IPS DF 4.7 (cell line): ENCODE results near the gene TBRG1.

ENCODE experiments used
- DNase-seq: peaks from one replicate; pipeline ENCODE4 v3.0.0-alpha.2; 2013; ENCODE audit warnings: low spot score; ENCODE audit errors: extremely low read depth

TBRG1 gene

DNA sequence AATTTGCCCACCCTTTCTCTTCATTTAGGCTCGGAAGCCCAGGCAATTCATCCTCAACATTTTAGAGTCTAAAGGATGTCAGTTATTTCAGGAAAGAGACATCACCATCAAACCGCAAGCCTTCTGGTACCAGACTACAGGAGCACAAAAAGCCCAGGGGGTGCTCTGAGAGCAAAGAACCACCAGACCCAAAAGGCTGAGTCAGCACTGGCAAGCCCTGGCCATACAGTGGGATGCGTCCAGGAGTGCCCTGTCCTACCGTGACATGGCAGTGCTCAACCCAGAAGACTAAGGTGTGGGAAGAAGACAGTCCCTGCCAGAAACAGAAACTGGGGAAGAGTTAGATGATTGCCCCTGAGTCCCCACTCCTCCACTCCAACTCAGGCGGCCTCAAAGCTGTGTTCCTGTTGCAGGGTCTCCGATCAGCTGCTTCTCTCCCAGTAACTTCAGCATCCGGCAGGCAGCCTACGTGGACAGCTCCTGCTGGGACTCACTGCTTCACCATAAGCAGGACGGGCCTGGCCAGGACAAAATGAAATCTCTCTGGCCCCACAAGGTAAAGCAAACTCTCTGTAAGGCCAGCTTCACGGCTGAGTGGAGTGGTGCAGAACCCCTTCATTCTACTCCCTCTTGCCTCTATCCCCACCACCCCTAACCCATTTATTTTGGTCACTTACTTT, 10.0 kb upstream of the TBRG1 start:
- no peak for DNase-seq

DNA sequence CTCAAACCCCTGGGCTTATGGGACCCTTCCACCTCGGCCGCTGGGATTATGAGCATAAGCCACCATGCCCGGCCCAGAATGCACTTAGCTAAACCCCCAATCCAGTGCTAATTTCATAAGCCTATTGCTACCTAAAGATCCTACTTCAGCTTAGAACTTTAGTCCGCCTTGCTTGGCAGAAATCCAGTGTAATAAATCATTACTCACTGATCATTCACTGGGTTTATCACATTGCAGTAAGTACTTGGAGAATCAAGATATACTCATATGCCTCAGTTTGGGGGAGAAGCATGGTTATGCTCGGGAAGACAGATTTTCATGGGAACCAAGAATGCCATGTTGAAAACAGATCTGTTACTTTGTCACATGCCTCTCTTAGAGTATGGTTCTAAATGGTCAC, 3.8 kb upstream of the TBRG1 start:
- no peak for DNase-seq

DNA sequence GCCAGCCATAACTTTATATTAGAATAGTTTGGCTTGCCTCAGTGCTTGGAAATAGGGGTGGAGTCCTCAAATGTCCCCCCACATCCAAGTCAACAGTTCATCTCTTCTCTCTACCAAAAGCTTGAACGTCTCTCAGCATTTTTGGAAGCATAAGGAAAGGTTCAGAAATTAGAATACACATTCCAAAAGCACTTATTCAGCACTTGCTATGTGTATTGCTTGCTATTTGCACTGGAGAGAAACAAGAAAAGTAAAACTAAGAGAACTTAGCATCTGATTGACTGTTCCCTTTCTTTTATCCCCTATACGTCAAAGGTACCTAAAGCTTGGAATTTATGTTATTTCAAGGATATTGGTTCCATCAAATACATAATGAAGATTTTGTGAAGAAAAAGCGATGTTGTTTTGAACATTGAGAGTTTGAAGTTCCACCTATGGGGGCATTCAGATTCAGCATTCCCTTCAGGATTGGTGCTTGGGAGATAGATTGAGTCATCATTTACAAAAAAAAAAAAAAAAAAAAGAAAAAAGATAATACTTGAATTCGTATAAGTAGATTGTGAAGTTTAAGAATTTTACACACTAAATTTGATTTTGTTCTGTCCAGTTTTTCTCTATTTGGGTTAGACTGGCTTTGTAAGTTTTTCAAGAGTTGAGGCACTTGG, 1.3 kb downstream of the TBRG1 start:
- no peak for DNase-seq

DNA sequence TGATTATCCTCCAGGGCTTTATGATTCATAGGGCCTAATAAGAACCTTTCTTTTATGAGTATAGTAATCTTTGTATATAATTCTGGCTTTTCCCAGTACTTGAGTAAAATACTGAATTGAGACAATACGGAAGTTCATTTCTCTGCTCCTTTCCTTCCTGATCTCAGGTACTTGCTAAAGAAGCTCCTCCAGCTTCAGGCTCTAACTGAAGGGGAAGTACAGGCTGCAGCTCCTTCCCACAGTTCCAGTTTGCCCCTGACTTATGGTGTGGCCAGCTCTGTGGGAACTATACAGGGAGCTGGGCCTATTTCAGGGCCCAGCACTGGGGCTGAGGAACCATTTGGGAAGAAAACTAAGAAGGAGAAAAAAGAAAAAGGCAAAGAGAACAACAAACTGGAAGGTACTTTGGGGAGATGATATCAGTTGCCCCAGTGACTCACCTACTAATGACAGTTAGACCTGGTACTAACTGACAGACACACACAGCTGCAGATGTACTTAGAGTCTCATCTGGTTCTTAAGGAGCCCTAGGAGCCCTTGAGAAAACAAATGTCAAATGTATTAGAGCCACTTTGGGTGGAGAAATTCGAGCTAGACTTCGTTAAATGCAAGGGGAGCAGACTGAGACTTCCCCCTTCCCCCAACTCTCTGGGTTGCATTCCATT, 3.0 kb downstream of the TBRG1 start:
- no peak for DNase-seq

DNA sequence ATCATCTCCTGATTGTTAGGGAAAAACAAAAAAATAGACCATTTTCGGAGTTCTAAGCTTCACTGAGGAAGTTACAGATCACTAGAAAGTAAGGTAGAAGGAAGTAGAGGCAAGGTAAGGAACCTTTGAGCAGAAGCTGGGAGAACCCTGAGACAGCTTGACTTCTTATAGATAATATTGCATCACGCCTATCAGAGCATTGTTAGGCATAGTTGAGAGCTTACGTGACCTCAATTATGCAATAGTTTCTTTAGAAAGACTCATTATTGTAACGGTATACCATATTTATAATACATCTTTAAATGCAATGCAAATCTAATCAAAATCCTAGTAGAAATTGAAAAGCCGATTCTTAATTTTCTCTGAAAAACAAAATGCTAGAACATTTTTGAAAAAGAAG, 4.9 kb downstream of the TBRG1 start:
- DNase-seq, result no peak

DNA sequence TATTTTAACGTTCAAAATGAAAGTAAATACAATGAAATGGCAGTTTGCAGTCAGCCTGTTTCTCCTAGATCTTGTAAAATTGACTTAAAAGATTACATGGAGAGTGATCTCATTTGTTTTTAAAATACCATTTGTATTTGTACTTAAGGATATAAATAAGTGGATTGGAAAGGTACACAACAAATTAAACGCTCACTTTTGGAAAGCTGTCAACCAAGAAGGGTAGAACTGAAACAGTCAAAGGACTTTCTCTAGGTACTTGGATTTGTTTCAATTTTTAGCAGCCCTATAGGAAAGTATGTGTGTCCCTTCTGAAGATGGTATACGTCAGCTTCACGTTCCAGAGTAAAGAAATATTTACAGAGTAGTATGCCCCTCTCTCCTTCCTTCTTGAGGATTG, 7.3 kb downstream of the TBRG1 start:
- DNase-seq, result no peak

DNA sequence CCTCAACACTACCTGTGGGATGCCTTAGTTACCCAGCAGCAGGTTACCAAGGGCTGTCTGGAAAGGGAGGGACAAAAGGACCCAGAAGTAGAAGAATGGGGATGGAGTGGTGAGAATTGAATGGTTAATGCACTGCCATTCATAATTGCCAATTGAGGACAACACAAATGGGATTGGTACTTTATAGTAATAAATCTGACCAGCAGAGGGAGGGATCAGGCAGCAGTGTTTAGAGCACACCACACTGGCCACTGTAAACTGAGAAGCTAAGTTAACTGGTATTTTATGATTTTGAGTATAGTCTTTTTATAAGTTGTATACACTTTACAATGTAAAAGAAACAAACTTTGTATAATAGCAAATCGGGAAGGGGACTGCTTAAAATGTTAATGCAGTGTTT, 10.7 kb downstream of the TBRG1 start:
- DNase-seq, result no peak

DNA sequence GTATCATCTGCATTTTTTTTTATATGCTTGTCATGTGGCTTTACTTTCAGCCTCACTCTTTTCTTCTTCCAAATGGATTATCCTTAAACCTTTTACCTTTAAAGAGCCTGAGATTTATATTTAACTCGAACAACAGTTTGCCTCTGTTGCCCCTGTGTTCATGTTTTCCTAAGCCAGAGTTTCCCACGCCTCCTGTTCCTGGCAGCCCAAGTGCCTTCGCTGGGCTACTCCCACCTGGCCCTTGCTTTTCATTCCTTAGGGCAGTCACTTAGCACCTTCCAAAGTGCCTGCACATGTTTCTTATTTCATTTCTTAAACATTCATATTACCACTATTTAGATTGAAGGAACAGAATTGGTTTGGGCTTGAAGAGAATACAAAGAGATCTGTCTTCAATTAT, 13.3 kb downstream of the TBRG1 start:
- no peak for DNase-seq

DNA sequence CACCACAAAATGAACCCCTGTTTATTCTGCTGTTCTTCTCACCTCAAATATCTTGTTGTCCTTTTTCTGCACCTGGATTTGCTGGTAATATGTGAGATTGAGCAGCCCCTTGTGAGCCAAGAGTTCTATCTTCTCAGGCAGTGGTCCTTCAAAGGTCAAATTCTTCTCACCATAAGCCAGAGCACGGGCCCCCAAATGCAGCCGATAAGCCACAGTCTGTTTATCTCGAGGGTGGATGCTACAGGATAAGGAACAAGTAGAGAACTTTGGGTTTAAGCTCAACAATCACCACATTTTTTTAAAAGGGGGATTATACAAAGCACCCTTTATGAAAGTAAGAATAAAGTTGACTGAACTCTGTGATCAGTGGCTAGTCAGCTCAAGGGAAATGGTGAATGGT, 15.8 kb downstream of the TBRG1 start:
- DNase-seq, result no peak

DNA sequence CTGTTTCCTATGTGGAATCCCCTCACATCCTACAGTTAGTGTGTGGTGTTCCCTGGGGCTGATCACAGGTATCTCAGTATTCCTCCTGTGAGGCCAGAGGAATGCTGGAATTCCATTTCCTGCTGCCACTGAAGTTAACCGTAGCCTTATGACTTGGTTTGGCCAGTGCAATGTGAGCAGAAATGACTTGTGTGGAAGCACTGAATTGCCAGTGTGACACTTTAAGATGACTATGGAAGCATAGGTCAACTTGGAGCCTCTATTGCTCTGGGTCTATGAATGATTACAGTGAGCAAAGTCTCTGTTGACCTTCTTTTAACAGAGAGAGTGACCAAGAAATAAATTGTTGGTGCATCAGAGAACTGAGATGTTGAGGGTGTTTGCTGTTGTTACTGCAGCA, 16.5 kb downstream of the TBRG1 start:
- DNase-seq, result no peak

DNA sequence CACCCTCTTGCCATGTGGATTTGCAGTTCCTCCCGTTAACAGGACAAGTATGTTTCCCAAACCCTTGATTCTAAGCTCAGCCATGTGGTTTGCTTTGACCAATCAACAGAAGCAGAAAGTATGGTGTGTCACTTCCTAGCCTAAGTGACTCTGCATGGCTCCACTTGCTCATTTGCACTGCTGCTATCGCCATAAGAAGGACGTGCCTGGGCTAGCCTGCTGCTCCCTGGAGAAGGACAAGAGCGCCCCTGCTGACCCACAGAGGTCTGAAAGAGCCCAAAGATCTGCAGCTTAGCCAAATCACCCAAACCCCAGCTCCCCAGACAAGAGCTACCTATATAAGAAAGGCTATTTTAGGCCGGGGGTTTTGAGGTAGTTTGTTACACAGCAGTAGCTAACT, 18.0 kb downstream of the TBRG1 start:
- no peak for DNase-seq

DNA sequence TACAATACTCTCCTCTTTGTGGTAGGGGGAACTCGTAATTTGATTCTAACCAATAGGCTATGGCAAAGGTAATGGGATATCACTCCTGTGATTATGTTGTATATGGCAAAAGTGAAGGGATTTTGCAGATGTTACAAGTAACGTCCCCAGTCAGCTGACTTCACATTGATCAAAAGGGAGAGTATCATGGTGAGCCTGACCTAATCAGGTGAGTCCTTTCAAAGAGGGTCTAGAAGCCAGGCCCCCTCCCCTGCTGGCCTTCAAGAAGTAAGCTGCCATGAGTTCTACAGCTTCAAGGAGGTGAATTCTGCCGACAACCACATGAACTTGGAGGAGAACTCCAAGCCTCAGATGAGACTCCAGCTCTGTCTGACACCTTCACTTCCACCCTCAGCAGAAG, 20.0 kb downstream of the TBRG1 start:
- DNase-seq, result no peak

DNA sequence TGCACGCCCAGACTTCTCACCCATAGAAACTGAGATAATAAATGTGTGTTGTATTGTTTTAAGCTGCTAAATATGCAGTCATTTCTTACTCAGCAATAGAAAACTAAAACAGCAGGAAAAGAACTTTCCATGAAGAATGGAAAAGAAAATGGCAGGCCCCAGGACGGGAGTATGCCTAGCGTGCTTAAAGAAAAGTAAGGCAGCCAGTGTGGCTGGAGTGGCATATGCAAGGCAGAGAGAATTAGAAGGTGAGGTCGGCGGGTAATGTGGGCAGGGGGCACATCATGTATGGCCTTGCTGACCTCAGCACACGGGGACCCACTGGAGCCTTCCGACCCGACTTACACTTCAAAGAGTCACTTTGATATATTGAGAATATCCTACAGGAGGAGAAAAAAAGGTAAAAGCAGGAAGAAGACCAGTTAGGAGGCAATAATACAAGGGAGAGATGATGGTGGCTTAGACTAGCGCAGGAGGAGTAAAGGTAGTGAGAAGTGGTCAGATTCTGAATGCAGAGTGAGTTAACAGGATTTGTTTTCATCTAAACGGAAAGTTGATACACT, 20.5 kb downstream of the TBRG1 start:
- no peak for DNase-seq

DNA sequence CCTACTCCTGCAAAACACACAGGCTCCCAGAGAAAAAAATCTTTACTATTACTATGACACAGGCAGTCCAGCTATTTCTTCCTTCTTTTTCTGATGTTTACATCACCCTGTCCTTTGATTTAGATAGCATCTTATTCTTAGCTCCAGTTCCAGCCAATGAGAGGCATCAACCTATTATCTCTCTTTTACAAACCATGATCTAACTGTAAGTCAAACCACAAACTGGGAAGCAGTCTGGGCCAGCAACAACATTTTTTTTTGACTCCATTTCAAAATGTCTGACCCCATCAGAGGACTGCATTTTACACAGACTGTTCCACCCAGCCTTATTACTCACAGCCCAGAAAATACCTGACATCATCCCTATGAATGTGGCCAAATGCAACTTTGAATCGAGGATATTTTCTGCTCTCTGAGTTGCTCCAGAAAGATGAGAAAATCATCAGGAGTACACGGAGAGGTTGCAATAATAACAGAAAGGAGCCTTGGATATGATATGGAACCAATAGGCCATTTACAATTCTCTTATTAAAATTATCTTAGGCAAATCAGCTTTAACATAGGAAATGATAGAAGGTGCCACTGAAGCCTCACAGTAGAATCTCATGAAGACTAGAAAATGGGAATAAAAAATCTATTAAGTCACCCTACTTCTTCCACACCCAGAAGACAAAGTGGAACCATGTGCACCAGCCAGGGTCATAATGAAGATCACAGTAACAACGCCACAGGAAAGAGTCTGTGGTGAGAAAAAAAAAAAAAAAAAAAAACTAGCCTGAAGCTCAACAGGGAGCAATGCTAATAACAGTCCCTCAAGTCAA, 21.2 kb downstream of the TBRG1 start:
- no peak for DNase-seq

DNA sequence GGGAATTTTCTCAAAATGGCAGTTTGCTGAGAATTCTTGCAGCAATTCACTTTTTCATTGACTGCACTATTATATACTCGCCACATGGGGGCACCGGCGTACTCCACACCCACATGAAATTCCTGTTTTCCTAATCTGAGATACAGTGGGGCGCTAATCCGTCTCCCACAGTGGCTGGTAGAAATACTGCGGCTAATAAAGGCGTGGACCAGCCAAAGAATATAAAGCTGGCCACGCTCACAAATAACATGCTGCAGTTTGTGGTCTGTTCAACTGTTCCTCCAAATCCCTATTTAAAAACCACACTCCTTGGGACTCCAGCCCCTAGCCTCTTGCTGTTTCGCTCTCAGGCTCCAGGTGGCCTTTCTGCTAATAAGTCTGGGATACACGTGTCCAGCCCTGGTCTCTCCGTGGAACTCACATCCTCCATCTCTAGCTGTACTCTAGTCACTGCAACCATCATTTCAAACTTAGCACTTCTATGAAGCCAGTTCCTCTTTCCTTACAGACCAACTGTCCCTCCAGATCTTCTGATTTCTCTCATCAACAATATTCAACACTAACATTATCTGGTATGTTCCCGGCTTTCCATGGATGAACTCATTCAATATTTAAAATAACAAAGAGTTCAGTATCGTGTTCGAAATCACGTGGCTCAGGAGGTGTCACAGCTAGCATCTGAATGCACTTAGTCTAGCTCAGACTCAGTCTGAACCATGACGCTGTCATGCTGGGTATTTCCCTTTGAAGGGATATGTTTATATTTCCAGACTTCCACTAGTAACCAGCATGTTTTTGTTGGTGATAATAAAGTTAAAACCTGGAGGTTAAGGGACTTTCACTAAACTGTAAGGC, 22.0 kb downstream of the TBRG1 start:
- DNase-seq, result no peak

DNA sequence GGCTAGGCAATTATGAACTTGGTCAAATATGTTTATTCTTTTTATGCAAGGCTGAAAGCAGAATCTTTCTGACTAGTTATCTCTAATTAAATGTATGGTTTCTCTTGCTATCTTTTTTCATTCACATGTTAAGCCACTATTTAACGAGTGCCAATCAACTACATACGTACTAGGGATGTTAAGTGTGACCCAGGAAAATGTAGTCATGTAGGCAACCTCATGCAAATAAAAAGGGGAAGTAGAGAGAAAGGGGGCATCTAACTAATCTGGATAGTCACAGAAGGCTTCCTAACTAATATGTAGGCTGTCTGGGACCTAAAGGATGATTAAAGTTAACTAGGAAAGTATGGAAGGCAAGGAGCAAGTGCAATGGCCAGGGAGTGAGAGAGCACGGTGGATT, 23.5 kb downstream of the TBRG1 start:
- DNase-seq, result no peak

DNA sequence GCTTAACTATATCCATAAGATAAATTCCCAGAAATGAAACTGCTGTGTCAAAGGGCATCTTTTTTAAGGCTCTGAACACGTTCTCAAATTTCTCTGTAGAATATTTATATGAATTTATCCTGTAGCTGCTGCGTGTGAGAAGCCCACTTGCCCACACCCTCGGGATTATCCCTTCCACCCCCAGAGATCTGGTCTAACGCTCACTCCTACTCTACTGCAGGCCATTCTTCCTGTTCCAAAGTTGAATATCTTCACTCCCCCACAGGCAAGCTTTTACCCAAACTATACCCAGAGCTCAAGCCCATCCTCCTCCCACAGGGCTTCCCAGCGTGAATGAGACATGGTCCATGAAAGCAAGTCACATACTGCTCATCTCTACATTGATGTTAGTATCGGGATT, 25.9 kb downstream of the TBRG1 start:
- no peak for DNase-seq

DNA sequence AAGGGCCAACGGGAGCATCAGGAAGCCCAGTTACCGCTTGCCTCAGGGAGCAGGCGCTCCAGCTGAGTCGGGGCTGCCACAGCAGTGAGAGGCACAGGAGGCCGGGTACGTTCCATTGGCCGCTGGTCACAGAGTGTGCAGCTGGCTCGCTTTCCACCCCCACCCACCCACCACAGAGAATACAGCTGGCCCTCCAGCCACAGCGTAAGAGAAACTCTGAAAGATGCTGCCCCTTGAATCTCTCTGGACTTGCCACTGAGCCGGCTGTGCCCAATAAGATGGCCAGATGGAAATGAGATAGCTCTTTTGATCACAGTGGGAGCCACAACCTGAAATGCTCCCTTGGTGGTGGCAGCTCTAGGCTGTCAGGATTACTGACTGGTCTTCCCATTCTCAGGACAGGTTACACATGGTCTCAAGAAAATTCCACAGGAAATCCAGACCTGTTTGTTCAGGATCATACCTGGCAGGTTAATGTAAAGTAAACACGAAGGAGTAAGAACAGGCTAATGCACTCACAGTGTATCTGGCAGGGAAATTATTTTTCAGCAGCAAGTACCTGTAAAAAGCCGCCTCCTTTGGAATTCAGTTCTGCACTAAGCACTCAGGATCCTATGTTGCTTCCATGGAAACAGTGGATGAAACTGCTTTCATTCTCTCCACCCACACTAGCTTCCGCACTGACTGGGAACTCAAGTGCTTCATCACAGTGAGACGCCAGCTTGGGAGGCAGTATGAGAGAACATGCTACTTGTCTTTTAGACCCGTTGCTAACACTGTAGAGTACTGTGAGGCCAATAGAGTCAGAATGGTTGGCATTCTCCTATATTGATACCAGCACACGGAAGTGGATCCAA, 34.3 kb downstream of the TBRG1 start:
- DNase-seq, result no peak

DNA sequence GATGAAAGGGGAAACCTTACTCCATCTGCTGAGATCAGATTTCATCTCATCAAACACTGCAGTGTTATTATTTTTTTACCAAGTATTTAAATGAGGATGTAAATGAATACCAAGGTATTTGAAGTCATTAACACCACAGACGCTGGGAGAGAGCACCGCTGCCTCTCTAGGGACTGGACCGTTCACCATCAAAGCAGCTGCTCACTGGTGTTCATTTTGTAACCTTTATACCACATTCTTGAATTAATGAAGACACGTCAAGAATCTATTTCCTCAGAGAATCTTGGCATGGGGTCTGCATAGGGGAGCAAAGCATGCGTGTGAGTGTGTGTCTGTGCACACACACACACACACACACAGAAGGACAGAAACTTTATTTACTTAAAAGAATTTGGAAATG, 35.2 kb downstream of the TBRG1 start:
- DNase-seq, result no peak

DNA sequence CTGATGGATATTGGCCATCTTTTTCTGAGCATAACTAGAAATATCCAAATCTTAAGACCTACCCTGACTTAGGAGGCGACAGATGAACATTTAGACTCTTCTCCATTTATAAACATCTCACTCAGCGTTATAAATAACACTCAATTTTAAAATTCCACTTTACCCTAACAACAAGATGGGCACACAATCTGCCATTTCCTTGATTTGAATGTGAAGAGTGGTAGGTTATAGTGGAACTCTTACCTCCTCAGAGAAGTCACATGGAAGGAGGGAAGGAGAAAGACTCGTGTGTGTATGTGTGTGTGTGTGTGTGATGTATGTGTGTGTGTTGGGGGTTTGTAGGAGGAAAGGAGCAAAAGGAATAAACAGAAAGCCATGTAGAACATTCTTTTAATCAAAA, 35.8 kb downstream of the TBRG1 start:
- DNase-seq, result no peak
